Measurements from ENCODE around the gene LHX3.
A peak's percentile ranks its signal among the peaks of the same experiment; 100 is the strongest.

LHX3 gene

GRCh38 chr9:136202454-136203407 is 2.2 kb downstream of the LHX3 start:
- Mint-ChIP-seq H3K4me1 (peaks cover 18 to 40% of the 10 kb centered on the region in 2 donors), H3K9me3 (no peaks in the 10 kb centered on the region), H3K27ac (peak overlapping the region; percentile 42), H3K4me3 (no peak overlapping the region), H3K27me3 (peaks cover 35 to 68% of the 10 kb centered on the region in 2 donors), H3K36me3 (peaks cover 15 to 21% of the 10 kb centered on the region in 2 donors)
- DNase-seq (no peak), ATAC-seq (replicated peaks) (no peak)

- Mint-ChIP-seq H3K4me3 (no peak overlapping the region), H3K36me3 (peaks cover 9 to 12% of the 10 kb centered on the region in 2 donors), H3K9me3 (no peaks in the 10 kb centered on the region), H3K4me1 (peaks cover 18 to 44% of the 10 kb centered on the region in 2 donors), H3K27ac (peak overlapping the region; percentile 42), H3K27me3 (peaks cover 39 to 77% of the 10 kb centered on the region in 2 donors)
- ATAC-seq (replicated peaks): no peak
- DNase-seq: no peak
These were observed 3.1 kb downstream of the LHX3 start for GRCh38 chr9:136201609-136202453.

GRCh38 chr9:136201174-136201573 is 3.8 kb downstream of the LHX3 start:
- peaks cover 4 to 7% of the 10 kb centered on the region in 2 donors for H3K36me3 Mint-ChIP-seq

GRCh38 chr9:136200424-136200823 is 4.5 kb downstream of the LHX3 start:
- Mint-ChIP-seq H3K36me3 (peaks cover 0 to 2% of the 10 kb centered on the region in 2 donors), H3K9me3 (no peaks in the 10 kb centered on the region), H3K4me3 (no peak overlapping the region), H3K27me3 (peaks cover 50 to 90% of the 10 kb centered on the region in 2 donors), H3K4me1 (peaks cover 22 to 46% of the 10 kb centered on the region in 2 donors), H3K27ac (peak overlapping the region; percentile 56)
- ATAC-seq (replicated peaks) (no peak), DNase-seq (no peak)

More at GRCh38 chr9:136201174-136201573, 3.8 kb downstream of the LHX3 start:
- no peak for DNase-seq
- H3K4me3 Mint-ChIP-seq: no peak overlapping the region
- H3K9me3 Mint-ChIP-seq: no peaks in the 10 kb centered on the region
- H3K4me1 Mint-ChIP-seq: peaks cover 24 to 50% of the 10 kb centered on the region in 2 donors
- no peak for ATAC-seq (replicated peaks)
- no peak overlapping the region for H3K27ac Mint-ChIP-seq
- H3K27me3 Mint-ChIP-seq: peaks cover 45 to 83% of the 10 kb centered on the region in 2 donors

- no peak overlapping the region for H3K27ac Mint-ChIP-seq
- H3K9me3 Mint-ChIP-seq: no peaks in the 10 kb centered on the region
- H3K36me3 Mint-ChIP-seq: peaks cover 0 to 2% of the 10 kb centered on the region in 2 donors
- peaks cover 56 to 90% of the 10 kb centered on the region in 2 donors for H3K27me3 Mint-ChIP-seq
- peaks cover 22 to 38% of the 10 kb centered on the region in 2 donors for H3K4me1 Mint-ChIP-seq
- no peak overlapping the region for H3K4me3 Mint-ChIP-seq
- ATAC-seq (replicated peaks): no peak
- DNase-seq: no peak
These were observed 5.3 kb downstream of the LHX3 start for GRCh38 chr9:136199391-136200288.

- ATAC-seq (replicated peaks): no peak
- DNase-seq: no peak
- Mint-ChIP-seq H3K36me3 (no peaks in the 10 kb centered on the region), H3K4me3 (peak overlapping the region; percentile 36 to 46), H3K9me3 (no peaks in the 10 kb centered on the region), H3K4me1 (peaks cover 19 to 33% of the 10 kb centered on the region in 2 donors), H3K27ac (no peak overlapping the region), H3K27me3 (peaks cover 57 to 90% of the 10 kb centered on the region in 2 donors)
These were observed 6.3 kb downstream of the LHX3 start for GRCh38 chr9:136198605-136199083.

GRCh38 chr9:136197930-136198604 is 6.9 kb downstream of the LHX3 start:
- no peaks in the 10 kb centered on the region for H3K9me3 Mint-ChIP-seq
- peaks cover 52 to 84% of the 10 kb centered on the region in 2 donors for H3K27me3 Mint-ChIP-seq
- peak overlapping the region; percentile 36 to 46 for H3K4me3 Mint-ChIP-seq
- no peak for ATAC-seq (replicated peaks)
- no peak overlapping the region for H3K27ac Mint-ChIP-seq
- no peaks in the 10 kb centered on the region for H3K36me3 Mint-ChIP-seq
- H3K4me1 Mint-ChIP-seq: peaks cover 14 to 28% of the 10 kb centered on the region in 2 donors
- DNase-seq: no peak

- no peaks in the 10 kb centered on the region for H3K9me3 Mint-ChIP-seq
- peak overlapping the region; percentile 47 for H3K27ac Mint-ChIP-seq
- peaks cover 50 to 78% of the 10 kb centered on the region in 2 donors for H3K27me3 Mint-ChIP-seq
- DNase-seq (peak; percentile 35), ATAC-seq (replicated peaks) (peak; percentile 68 to 78)
- H3K4me3 Mint-ChIP-seq: peak overlapping the region; percentile 60 to 68
- no peaks in the 10 kb centered on the region for H3K36me3 Mint-ChIP-seq
- peaks cover 14 to 28% of the 10 kb centered on the region in 2 donors for H3K4me1 Mint-ChIP-seq
These were observed 7.6 kb downstream of the LHX3 start for GRCh38 chr9:136197084-136197875.

- Mint-ChIP-seq H3K36me3 (no peaks in the 10 kb centered on the region), H3K27me3 (peaks cover 50 to 77% of the 10 kb centered on the region in 2 donors), H3K27ac (peak overlapping the region; percentile 82), H3K9me3 (no peaks in the 10 kb centered on the region), H3K4me3 (peak overlapping the region; percentile 60 to 68), H3K4me1 (peaks cover 14 to 32% of the 10 kb centered on the region in 2 donors)
- ATAC-seq (replicated peaks) (peak in 1 of 2 donors; percentile 71), DNase-seq (no peak)
These were observed 8.4 kb downstream of the LHX3 start for GRCh38 chr9:136196404-136197083.

GRCh38 chr9:136194540-136194939 is 10.4 kb downstream of the LHX3 start:
- Mint-ChIP-seq H3K9me3 (no peaks in the 10 kb centered on the region), H3K4me3 (no peak overlapping the region), H3K27ac (no peak overlapping the region), H3K36me3 (no peaks in the 10 kb centered on the region), H3K4me1 (peaks cover 17 to 40% of the 10 kb centered on the region in 2 donors), H3K27me3 (peaks cover 57 to 77% of the 10 kb centered on the region in 2 donors)
- ATAC-seq (replicated peaks) (no peak), DNase-seq (no peak)

GRCh38 chr9:136193891-136194279 is 11.0 kb downstream of the LHX3 start:
- Mint-ChIP-seq H3K4me3 (peak overlapping the region in 1 of 2 donors; percentile 36), H3K27me3 (peaks cover 62 to 78% of the 10 kb centered on the region in 2 donors)

More at GRCh38 chr9:136193891-136194279, 11.0 kb downstream of the LHX3 start:
- peak overlapping the region; percentile 51 for H3K27ac Mint-ChIP-seq
- ATAC-seq (replicated peaks): no peak
- H3K36me3 Mint-ChIP-seq: no peaks in the 10 kb centered on the region
- DNase-seq: no peak
- H3K4me1 Mint-ChIP-seq: peaks cover 17 to 40% of the 10 kb centered on the region in 2 donors
- no peaks in the 10 kb centered on the region for H3K9me3 Mint-ChIP-seq

Measured in stimulated activated naive B cell treated with anti-CD40 and anti-IgM and Interleukin-4, amounts not matched to agents 10 μg/mL and 1 μg/mL and 100 μg/mL, for 72 hours (primary cell).